H1 (cell line): ENCODE results near the gene MSH2. TPM values are rescaled to one million over a fixed set of nuclear protein-coding genes. Genes with fewer than 3 reads are reported as not detected.

Experiments used
- CTCF ChIA-PET: fragments of 300-600 bp; sonication (Branson Sonifier 250); formaldehyde crosslinking; loops from one replicate; lab custom pipeline; 2021; ENCODE audit not compliant: partially characterized antibody; lab: Charles Lee
- POLR2A ChIA-PET: fragments of 300-600 bp; sonication (Branson Sonifier 250); formaldehyde crosslinking; loops from one replicate; lab custom pipeline; 2021; ENCODE audit warnings: inconsistent platforms; ENCODE audit not compliant: partially characterized antibody; lab: Charles Lee
- DNase-seq, 2 experiments: peaks; one replicate each; pipeline versions ENCODE4 v3.0.0 to v3.0.0-alpha.2; 2010 to 2022; ENCODE audit warnings: low spot score in 2 of 2, low read depth in 1 of 2, mixed read lengths in 1 of 2
- FAIRE-seq: peaks from 2 replicates; lab custom pipeline; 2011; peaks lifted over from hg19 to GRCh38; lab: Jason Lieb, UNC
- H2AFZ ChIP-seq: 2 replicates; pipeline ENCODE4 v1.8.1; 2012; ENCODE audit warnings: low read length, inconsistent platforms
- H2AK5ac ChIP-seq: 2 replicates; pipeline ENCODE4 v1.6.1; 2013; ENCODE audit warnings: low read depth, low read length
- H2BK120ac ChIP-seq: replicated peaks from 2 replicates; pipeline ENCODE3; 2013; ENCODE audit warnings: low read depth, low read length, inconsistent platforms
- H2BK12ac ChIP-seq: 2 replicates; pipeline ENCODE4 v1.6.1; 2013; ENCODE audit warnings: low read depth, low read length
- H2BK15ac ChIP-seq: 2 replicates; pipeline ENCODE4 v1.6.1; 2013; ENCODE audit warnings: low read length
- H2BK20ac ChIP-seq: 2 replicates; pipeline ENCODE4 v1.6.1; 2013; ENCODE audit warnings: low read length
- H2BK5ac ChIP-seq: 2 replicates; pipeline ENCODE4 v1.6.1; 2013; ENCODE audit warnings: low read depth, low read length
- H3K14ac ChIP-seq: 2 replicates; pipeline ENCODE4 v1.6.1; 2013; ENCODE audit warnings: inconsistent platforms; ENCODE audit not compliant: insufficient read length
- H3K18ac ChIP-seq: 2 replicates; pipeline ENCODE4 v1.6.1; 2013; ENCODE audit warnings: low read length; ENCODE audit errors: extremely low read depth
- H3K23ac ChIP-seq: 2 replicates; pipeline ENCODE4 v1.6.1; 2013; ENCODE audit warnings: inconsistent platforms; ENCODE audit not compliant: insufficient read length
- H3K23me2 ChIP-seq: 2 replicates; pipeline ENCODE4 v1.6.1; 2013; ENCODE audit warnings: low read depth, low read length
- H3K27ac ChIP-seq: 2 replicates; pipeline ENCODE4 v1.6.1; 2011; ENCODE audit warnings: low read depth, low read length, inconsistent platforms
- H3K27me3 ChIP-seq, 4 experiments: replicated peaks in 1 of 4; 1 replicate in 1 of 4; 2 replicates in 3 of 4; pipeline versions ENCODE4 v1.6.1 to v1.8.1; 2011 to 2013; ENCODE audit warnings: low read length in 3 of 4, mild to moderate bottlenecking in 3 of 4, inconsistent platforms in 2 of 4, mixed read lengths in 2 of 4, moderate library complexity in 1 of 4; ENCODE audit not compliant: control insufficient read depth in 3 of 4, insufficient read depth in 3 of 4; ENCODE audit errors: extremely low read depth in 1 of 4
- H3K36me3 ChIP-seq, 4 experiments: 2 replicates each; pipeline versions ENCODE4 v1.6.1 to v1.8.1; 2011 to 2013; ENCODE audit warnings: mild to moderate bottlenecking in 4 of 4, low read length in 3 of 4, moderate library complexity in 2 of 4, control low read depth in 1 of 4, inconsistent platforms in 1 of 4; ENCODE audit not compliant: insufficient read depth in 4 of 4, control insufficient read depth in 2 of 4
- H3K4ac ChIP-seq: replicated peaks from 2 replicates; pipeline ENCODE3; 2013; ENCODE audit warnings: low read length, low read depth, mixed read lengths, inconsistent platforms; ENCODE audit not compliant: insufficient read length
- H3K4me1 ChIP-seq, 4 experiments: replicated peaks in 1 of 4; 1 replicate in 1 of 4; 2 replicates in 3 of 4; pipeline versions ENCODE4 v1.6.1 to v1.8.1; 2011 to 2013; ENCODE audit warnings: low read length in 3 of 4, inconsistent platforms in 2 of 4, mixed read lengths in 1 of 4; ENCODE audit not compliant: insufficient read depth in 4 of 4, control insufficient read depth in 3 of 4
- H3K4me2 ChIP-seq, 2 experiments: 2 replicates each; pipeline versions ENCODE4 v1.6.1 to v1.8.1; 2011 to 2013; ENCODE audit warnings: low read depth in 2 of 2, low read length in 2 of 2, control low read depth in 1 of 2, inconsistent platforms in 1 of 2, mild to moderate bottlenecking in 1 of 2; ENCODE audit not compliant: insufficient read depth in 1 of 2
- H3K4me3 ChIP-seq, 4 experiments: fragments of 200-600, 300-600 bp in 1 of 4; sonication (generic), shearing (Covaris generic), sonication (Bioruptor Twin) in 1 of 4; 2 replicates each; pipeline versions ENCODE4 v1.5.1 to v1.8.1; 2011 to 2016; ENCODE audit warnings: low read length in 4 of 4, low read depth in 3 of 4, control low read depth in 2 of 4, inconsistent platforms in 2 of 4, mild to moderate bottlenecking in 2 of 4, mixed read lengths in 1 of 4, moderate library complexity in 1 of 4; ENCODE audit not compliant: insufficient read depth in 2 of 4; ENCODE audit errors: extremely low read depth in 1 of 4
- H3K56ac ChIP-seq: replicated peaks from 2 replicates; pipeline ENCODE3; 2013; ENCODE audit warnings: low read depth, mild to moderate bottlenecking, mixed read lengths, low read length, inconsistent platforms; ENCODE audit not compliant: insufficient read length
- H3K79me1 ChIP-seq: 2 replicates; pipeline ENCODE4 v1.6.1; 2013; ENCODE audit warnings: low read depth, low read length, control low read depth
- H3K79me2 ChIP-seq, 2 experiments: 2 replicates each; pipeline versions ENCODE4 v1.6.1 to v1.8.1; 2012 to 2013; ENCODE audit warnings: low read length in 2 of 2, mild to moderate bottlenecking in 2 of 2, inconsistent platforms in 1 of 2; ENCODE audit not compliant: insufficient read depth in 2 of 2, control insufficient read depth in 1 of 2
- H3K9ac ChIP-seq, 4 experiments: replicated peaks in 1 of 4; 1 replicate in 1 of 4; 2 replicates in 3 of 4; pipeline versions ENCODE4 v1.6.1 to v1.8.1; 2011 to 2013; ENCODE audit warnings: low read depth in 3 of 4, low read length in 3 of 4, control low read depth in 2 of 4, mild to moderate bottlenecking in 2 of 4, moderate library complexity in 2 of 4, inconsistent platforms in 1 of 4; ENCODE audit errors: extremely low read depth in 1 of 4
- H3K9me3 ChIP-seq, 2 experiments: 2 replicates each; pipeline versions ENCODE4 v1.6.1 to v1.8.1; 2012 to 2013; ENCODE audit warnings: mild to moderate bottlenecking in 2 of 2, moderate library complexity in 2 of 2, control low read depth in 1 of 2, inconsistent platforms in 1 of 2, low read depth in 1 of 2, low read length in 1 of 2, mixed read lengths in 1 of 2; ENCODE audit not compliant: insufficient read depth in 2 of 2
- H4K20me1 ChIP-seq, 2 experiments: replicated peaks in 1 of 2; 2 replicates each; pipeline versions ENCODE3 to v1.8.1; 2011 to 2013; ENCODE audit warnings: inconsistent platforms in 2 of 2, low read length in 2 of 2, mild to moderate bottlenecking in 1 of 2; ENCODE audit not compliant: insufficient read depth in 2 of 2, control insufficient read depth in 1 of 2
- H4K5ac ChIP-seq: 2 replicates; pipeline ENCODE4 v1.6.1; 2013; ENCODE audit warnings: low read length, low read depth, mixed read lengths, inconsistent platforms; ENCODE audit not compliant: insufficient read length
- H4K8ac ChIP-seq: 2 replicates; pipeline ENCODE4 v1.8.0; 2013; ENCODE audit warnings: mild to moderate bottlenecking, moderate library complexity, low read length, inconsistent platforms; ENCODE audit not compliant: insufficient read depth; ENCODE audit errors: extremely low read depth
- H4K91ac ChIP-seq: replicated peaks from 2 replicates; pipeline ENCODE3; 2013; ENCODE audit warnings: low read length, mixed read lengths, inconsistent platforms; ENCODE audit not compliant: insufficient read length
- BACH1 ChIP-seq: IDR thresholded peaks from 2 replicates; pipeline ENCODE4 v1.6.1; 2012; ENCODE audit warnings: low read length, improper control_type of control experiment
- CTBP2 ChIP-seq: IDR thresholded peaks from 2 replicates; pipeline ENCODE4 v1.7.0; 2011; ENCODE audit warnings: borderline replicate concordance, mild to moderate bottlenecking, moderate library complexity, mixed read lengths, low read length; ENCODE audit not compliant: insufficient read depth, insufficient read length
- EP300 ChIP-seq, 2 experiments: IDR thresholded peaks; 1 replicate in 1 of 2; 2 replicates in 1 of 2; pipeline ENCODE4 v1.6.1; 2011 to 2012; ENCODE audit warnings: low read depth in 2 of 2, low read length in 2 of 2, mild to moderate bottlenecking in 2 of 2, borderline replicate concordance in 1 of 2, inconsistent platforms in 1 of 2, moderate library complexity in 1 of 2
- KDM4A ChIP-seq: IDR thresholded peaks from one replicate; pipeline ENCODE4 v1.7.1; 2012; ENCODE audit warnings: low read depth, mild to moderate bottlenecking, moderate library complexity, low read length, inconsistent platforms; ENCODE audit not compliant: severe bottlenecking
- SP1 ChIP-seq: IDR thresholded peaks from 2 replicates; pipeline ENCODE4 v1.6.1; 2011; ENCODE audit warnings: low read depth, low read length
- SP2 ChIP-seq: IDR thresholded peaks from 2 replicates; pipeline ENCODE4 v1.6.1; 2012; ENCODE audit warnings: mild to moderate bottlenecking, low read length, inconsistent platforms
- SP4 ChIP-seq: IDR thresholded peaks from 2 replicates; pipeline ENCODE4 v1.6.1; 2012; ENCODE audit warnings: low read length, inconsistent platforms
- TBP ChIP-seq: IDR thresholded peaks from 2 replicates; pipeline ENCODE4 v1.6.1; 2011; ENCODE audit warnings: low read depth, low read length, improper control_type of control experiment
- WGBS, 2 experiments: shearing (Covaris generic) in 1 of 2; methylation state at CpG; one replicate each; pipeline versions ENCODE4 v1.1.6 to v1.1.7; 2013 to 2015; ENCODE audit warnings: low lambda C conversion rate in 2 of 2, mixed read lengths in 2 of 2, inconsistent platforms in 1 of 2, low coverage in 1 of 2, missing lambda C conversion rate in 1 of 2; ENCODE audit not compliant: insufficient replicate concordance in 2 of 2, insufficient coverage in 1 of 2, insufficient read length in 1 of 2; ENCODE audit errors: extremely low coverage in 1 of 2, missing lambda C conversion rate in 1 of 2; 5-methylcytosine and 5-hydroxymethylcytosine counted together
- polyA plus RNA-seq, 7 experiments: library from polyadenylated mRNA; depleted of rRNA in 3 of 7; stranded (reverse) in 5 of 7; unstranded in 2 of 7; fragments of >200 nt in 5 of 7; fragments of 200-250 nt in 2 of 7; gene quantifications; 1 replicate in 5 of 7; 2 replicates in 1 of 7; 4 replicates in 1 of 7; pipeline versions ENCODE4 v1.2.1 to v1.2.3, GENCODE V29; 2011 to 2013; ENCODE audit warnings: missing spikeins in 2 of 7, mixed read lengths in 2 of 7
- total RNA-seq: library from RNA; stranded (reverse); fragmentation: NEBNext Ultra II Directional; extraction: Animal tissue kit (Norgen Biotek cat#: 25700); gene quantifications from 2 replicates; pipeline ENCODE4 v1.2.1, GENCODE V29; 2021

MSH2 gene
- total and polyA plus RNA-seq, 2 of the 8 experiments (the other 6 are each of a cell fraction or from before 2014, with no cell fraction given) = 64.1 to 228 TPM

DNA sequence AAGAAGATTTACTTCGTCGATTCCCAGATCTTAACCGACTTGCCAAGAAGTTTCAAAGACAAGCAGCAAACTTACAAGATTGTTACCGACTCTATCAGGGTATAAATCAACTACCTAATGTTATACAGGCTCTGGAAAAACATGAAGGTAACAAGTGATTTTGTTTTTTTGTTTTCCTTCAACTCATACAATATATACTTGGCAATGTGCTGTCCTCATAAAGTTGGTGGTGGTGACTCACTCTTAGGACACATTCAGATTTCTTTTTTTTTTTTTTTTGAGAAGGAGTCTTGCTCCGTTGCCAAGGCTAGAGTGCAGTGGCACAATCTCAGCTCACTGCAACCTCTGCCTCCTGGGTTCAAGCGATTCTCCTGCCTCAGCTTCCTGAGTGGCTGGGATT, 26.8 kb downstream of the MSH2 start:
- Histone ChIP-seq H4K5ac (no peak overlapping the region), H2BK20ac (no peak overlapping the region), H3K23ac (no peak overlapping the region), H3K27me3 (no peaks in the 10 kb centered on the region), H3K18ac (no peak overlapping the region), H2BK15ac (no peak overlapping the region), H3K4ac (no peak overlapping the region), H3K56ac (no peak overlapping the region), H3K4me1 (no peaks in the 10 kb centered on the region), H2AK5ac (no peak overlapping the region), H3K4me2 (no peak overlapping the region), H2BK12ac (no peak overlapping the region), H3K23me2 (no peaks in the 10 kb centered on the region), H3K36me3 (peaks cover 18 to 73% (median 46%) of the 10 kb centered on the region in 4 experiments), H2BK5ac (no peak overlapping the region), H2AFZ (no peak overlapping the region), H4K20me1 (peaks cover 2 to 3% of the 10 kb centered on the region in 2 experiments), H3K14ac (no peak overlapping the region), H3K79me1 (no peaks in the 10 kb centered on the region; the same call in 1 of the 2 replicates), H3K4me3 (no peak overlapping the region), H3K27ac (no peak overlapping the region), H3K79me2 (peaks cover 0 to 10% of the 10 kb centered on the region in 2 experiments; a peak in 2 of 4 replicates), H3K9me3 (peaks cover 3 to 18% of the 10 kb centered on the region in 2 experiments; a peak in 1 of 4 replicates), H4K8ac (no peak overlapping the region), H3K9ac (no peak overlapping the region), H2BK120ac (no peak overlapping the region), H4K91ac (no peak overlapping the region)
- ChIA-PET POLR2A (no interaction called here), CTCF (no interaction called here)
- DNase-seq = no peak
- 93% methylated on average over 5 of the region's 6 CpGs; no CpG with 5 or more reads in 1 of the 2 experiments for WGBS, 2 experiments
- FAIRE-seq = no peak
- TF ChIP-seq KDM4A (no peak), SP2 (no peak), EP300 (IDR thresholded peaks at IDR 0.05; ENCODE audit: borderline replicate concordance in 1 of 2, low read depth in 2 of 2, low read length in 2 of 2) (no peak), CTBP2 (no peak), SP4 (no peak), SP1 (no peak), TBP (no peak), BACH1 (no peak)
